Ovary (tissue), 9 donors: ENCODE data around the gene CUBN. TPM values are rescaled to one million over a fixed set of nuclear protein-coding genes. Genes with fewer than 3 reads are reported as not detected.

Experiments used
- DNase-seq, 5 donors: peaks; one replicate each; pipeline ENCODE4 v3.0.0-alpha.2; 2019 to 2020
- H3K27ac ChIP-seq, 2 donors: fragments of 200-600 bp; one replicate each; pipeline versions ENCODE4 v1.5.1 to v1.8.0; 2019 to 2022
- H3K27me3 ChIP-seq: fragments of 200-600 bp; one replicate; pipeline ENCODE4 v1.8.0; 2022
- H3K36me3 ChIP-seq: fragments of 200-600 bp; sonication (generic); one replicate; pipeline ENCODE4 v1.5.1; 2019
- H3K4me1 ChIP-seq: one replicate; pipeline ENCODE4 v1.8.1; 2013; ENCODE audit warnings: mild to moderate bottlenecking, moderate library complexity; ENCODE audit not compliant: insufficient read depth
- H3K4me3 ChIP-seq: fragments of 200-600 bp; sonication (generic); one replicate; pipeline ENCODE4 v1.5.1; 2017
- H3K9me3 ChIP-seq, 2 donors: fragments of 200-600 bp in 1 of 2; sonication (generic) in 1 of 2; one replicate each; pipeline versions ENCODE4 v1.5.1 to v1.8.1; 2013 to 2019; ENCODE audit warnings: mild to moderate bottlenecking in 1 of 2, moderate library complexity in 1 of 2
- CTCF ChIP-seq, 3 donors: fragments of 450-650 bp in 2 of 3; fragments of 200-600 bp in 1 of 3; IDR thresholded peaks; one replicate each; pipeline versions ENCODE4 v1.5.1 to v1.8.0; 2016 to 2022; ENCODE audit warnings: antibody characterized with exemption in 3 of 3, mild to moderate bottlenecking in 1 of 3
- EP300 ChIP-seq: sonication (generic); formaldehyde crosslinking; IDR thresholded peaks from one replicate; pipeline ENCODE4 v1.6.1; 2017; ENCODE audit warnings: antibody characterized with exemption
- POLR2A ChIP-seq: fragments of 450-650 bp; IDR thresholded peaks from one replicate; pipeline ENCODE4 v1.6.1; 2017; ENCODE audit warnings: antibody characterized with exemption, mild to moderate bottlenecking, moderate library complexity
- WGBS, 3 donors: extraction: QIAGEN DNeasy Blood & Tissue Kit in 1 of 3; methylation state at CpG; one replicate each; pipeline versions ENCODE4 v1.1.5 to v1.1.7; 2013 to 2017; 5-methylcytosine and 5-hydroxymethylcytosine counted together
- intact Hi-C, 4 donors: fragments of 100-400 bp; cut with DNase I; formaldehyde crosslinking; loops; one replicate each; pipeline versions ENCODE4 v1.11.0 to v1.15.1; 2022 to 2023
- polyA plus RNA-seq, 2 donors: library from polyadenylated mRNA; stranded (reverse); fragments of 200-250 nt in 1 of 2; fragments of 350-450 nt in 1 of 2; fragmentation: Illumina TruSeq in 1 of 2; extraction: RNeasy Lipid Tissue Mini Kit (QIAGEN cat#74804) in 1 of 2; gene quantifications; one replicate each; pipeline ENCODE4 v1.2.3, GENCODE V29; 2013 to 2014
- total RNA-seq, 7 donors: library from RNA; depleted of rRNA in 2 of 7; stranded (reverse); fragments of >200 nt in 2 of 7; fragmentation: NEBNext Ultra II Directional in 3 of 7; extraction: Animal tissue kit (Norgen Biotek cat#: 25700) in 3 of 7; gene quantifications; one replicate each; pipeline versions ENCODE4 v1.1.0 to v1.2.4, GENCODE V29; 2016 to 2023
- donor health status: DM: no; HTN: no; CAD: no; lungs with moderate emphysema.
- donor health status: DM: no; HTN: no; CAD: no.
- donor health status: Bipolar disorder and iron deficiency.
- donor health status: DM: yes; HTN: yes; CAD: no.
- donor health status: DM: no; HTN: no; CAD: no.
- donor health status: DM: yes; HTN: yes; CAD: no.

CUBN gene
- total and polyA plus RNA-seq, 9 donors, result 1.9 to 5.8 (median 4.0) TPM

DNA sequence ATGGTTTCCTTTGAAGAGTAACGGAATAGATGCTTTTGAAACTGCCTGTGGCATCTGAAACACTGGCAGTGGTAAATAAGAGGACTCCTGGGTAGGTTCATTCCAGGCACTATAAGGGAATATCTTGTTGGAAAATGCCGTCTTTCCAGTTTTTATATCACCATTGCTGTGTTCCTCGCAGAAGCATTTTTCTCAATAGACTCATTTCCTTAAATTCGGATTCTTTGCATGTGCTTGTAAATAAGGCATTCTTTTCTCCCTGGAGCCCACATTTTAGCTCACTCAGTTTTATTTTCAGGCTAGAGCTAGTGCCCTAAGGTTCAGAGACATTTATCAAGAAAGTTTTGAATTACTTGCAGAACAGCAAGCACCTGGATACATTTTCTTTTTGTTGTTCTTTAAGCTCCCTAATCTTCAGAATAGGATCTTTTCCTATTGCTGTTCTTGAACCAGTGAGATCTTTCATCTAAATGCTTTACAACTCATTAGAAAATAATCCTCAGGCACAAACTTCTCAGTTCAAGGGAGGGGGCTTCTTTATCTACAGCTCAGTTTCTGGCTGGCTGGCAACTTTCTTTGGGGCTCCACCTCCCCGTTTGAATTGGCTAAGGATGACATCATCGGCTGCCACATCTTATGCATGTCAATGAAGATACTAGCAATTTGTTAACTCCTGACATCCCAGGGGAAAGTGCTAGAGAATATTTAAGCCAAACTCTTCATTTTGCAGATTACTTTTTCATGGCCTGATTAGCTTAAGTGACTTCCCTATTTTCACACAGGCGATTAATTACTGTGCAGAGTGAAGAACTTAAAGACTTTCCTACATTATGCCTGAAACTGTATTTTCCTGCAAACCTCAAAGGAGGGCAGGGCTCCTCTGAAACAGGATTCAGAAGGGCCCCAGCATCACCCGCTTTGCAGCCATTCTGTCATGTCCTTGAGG lies 178.7 kb downstream of the CUBN start:
- intact Hi-C loops, result no loop called here
- Histone ChIP-seq H3K4me1 (no peaks in the 10 kb centered on the region), H3K27me3 (no peaks in the 10 kb centered on the region), H3K36me3 (no peaks in the 10 kb centered on the region), H3K9me3 (no peaks in the 10 kb centered on the region), H3K27ac (no peak overlapping the region), H3K4me3 (no peak overlapping the region)
- TF ChIP-seq POLR2A (no peak), CTCF (IDR thresholded peaks at IDR 0.05) (no peak), EP300 (no peak)
- 39 to 45% (median 41%) methylated on average over 8 of the region's 8 CpGs for WGBS, 3 donors
- DNase-seq, result no peak

GRCh38 chr10:16949816-16950215 lies 179.8 kb downstream of the CUBN start:
- H3K27me3 ChIP-seq, result no peaks in the 10 kb centered on the region
- no peak for DNase-seq
- no peak overlapping the region for H3K4me3 ChIP-seq
- intact Hi-C loops, result no loop called here
- no peak overlapping the region for H3K27ac ChIP-seq
- H3K36me3 ChIP-seq, result no peaks in the 10 kb centered on the region
- 49 to 56% (median 50%) methylated on average over 11 of the region's 11 CpGs for WGBS, 3 donors
- TF ChIP-seq EP300 (no peak), POLR2A (no peak), CTCF (IDR thresholded peaks at IDR 0.05) (no peak)
- no peaks in the 10 kb centered on the region for H3K4me1 ChIP-seq
- no peaks in the 10 kb centered on the region for H3K9me3 ChIP-seq

- H3K4me1 ChIP-seq, result peaks cover 1% of the 10 kb centered on the region
- H3K4me3 ChIP-seq, result no peak overlapping the region
- no peak overlapping the region for H3K27ac ChIP-seq
- no peaks in the 10 kb centered on the region for H3K36me3 ChIP-seq
- 95 to 98% (median 96%) methylated on average over 12 of the region's 12 CpGs for WGBS, 3 donors
- no peaks in the 10 kb centered on the region for H3K27me3 ChIP-seq
- intact Hi-C loops, result no loop called here
- DNase-seq, result no peak
- TF ChIP-seq CTCF (IDR thresholded peaks at IDR 0.05) (no peak), EP300 (no peak), POLR2A (no peak)
- H3K9me3 ChIP-seq, result no peaks in the 10 kb centered on the region
Observed at GRCh38 chr10:16948361-16948760, 181.2 kb downstream of the CUBN start.

DNA sequence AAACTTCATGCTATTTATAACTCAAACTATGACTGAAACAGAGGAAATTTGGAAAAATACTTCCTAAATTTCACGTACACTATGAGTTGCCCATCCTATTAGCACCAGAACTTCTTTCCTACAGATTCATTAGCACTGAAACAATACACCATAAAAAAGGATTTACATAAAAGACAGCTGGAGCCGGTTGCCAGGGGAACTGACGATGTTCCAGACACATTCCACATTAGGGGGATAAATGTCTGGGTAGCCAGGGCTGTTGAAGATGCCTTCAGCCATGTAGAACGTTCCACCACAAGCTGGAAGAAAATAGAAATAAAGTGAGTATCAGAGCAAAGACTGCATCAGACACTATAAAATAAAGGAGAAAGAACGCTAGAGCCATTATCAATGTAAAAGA lies 182.5 kb downstream of the CUBN start:
- intact Hi-C loops, result no loop called here

More for the DNA sequence above, 182.5 kb downstream of the CUBN start:
- Histone ChIP-seq H3K36me3 (no peaks in the 10 kb centered on the region), H3K27ac (no peak overlapping the region), H3K27me3 (no peaks in the 10 kb centered on the region), H3K9me3 (no peaks in the 10 kb centered on the region), H3K4me3 (no peak overlapping the region), H3K4me1 (peaks cover 1% of the 10 kb centered on the region)
- DNase-seq, result no peak
- TF ChIP-seq CTCF (IDR thresholded peaks at IDR 0.05) (no peak), EP300 (no peak), POLR2A (no peak)
- 86 to 96% (median 92%) methylated on average over 5 of the region's 5 CpGs for WGBS, 3 donors
